Measurements from ENCODE around the gene NTRK1.

The NTRK1 gene

DNA sequence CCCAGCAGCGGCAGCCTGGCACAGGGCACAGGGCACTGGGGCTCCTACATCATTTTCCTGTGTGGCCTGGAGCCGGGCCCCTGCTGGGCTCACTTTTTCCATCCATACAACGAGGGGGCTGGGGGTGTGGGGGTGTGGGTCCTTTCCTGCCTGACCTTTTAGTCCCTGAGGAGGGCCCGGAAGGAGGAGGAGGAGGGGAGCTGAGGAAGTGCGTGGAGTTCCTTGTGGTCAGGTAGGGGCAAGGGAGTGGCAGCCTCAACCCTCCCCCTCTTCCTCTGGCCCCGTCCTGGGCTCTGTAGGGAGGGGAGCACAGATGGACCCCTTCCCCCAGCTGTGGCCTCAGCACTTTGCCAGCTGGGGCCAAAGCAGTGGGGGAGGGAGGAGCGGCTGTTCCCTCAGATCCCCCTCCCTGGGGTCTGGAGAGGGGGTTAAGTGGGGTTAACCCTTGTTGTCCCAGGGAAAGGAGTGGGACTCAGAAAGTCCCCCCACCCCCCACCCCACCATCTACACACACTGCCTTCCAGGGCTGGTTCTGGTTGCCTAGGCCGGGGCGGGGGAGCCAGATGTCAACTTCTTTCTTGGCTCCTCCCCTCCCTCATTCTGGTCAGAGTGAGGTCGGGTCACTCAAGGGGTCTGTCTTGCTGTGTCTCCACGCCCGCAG, 5.7 kb downstream of the NTRK1 start:
- H3K27me3 ChIP-seq (replicated peaks in 2 of 5; ENCODE audit: control insufficient read depth in 4 of 5, insufficient read depth in 5 of 5, low read length in 4 of 5): peaks cover 0 to 27% (median 12%) of the 10 kb centered on the region in 5 experiments
- POLR2A ChIA-PET: no interaction called here
- DNase-seq: no peak
- no peaks in the 10 kb centered on the region for H3K36me3 ChIP-seq (ENCODE audit: control insufficient read depth in 4 of 4, insufficient read depth in 4 of 4, low read length in 3 of 4)
- CTCF ChIA-PET: interaction anchor here (0.7 to 2.7 kb wide), 5 partner anchors 10 to 140 kb away, joined by 3 to 21 read pairs (median 5); no protein-coding TSS in a partner anchor
- no peak overlapping the region for H3K27ac ChIP-seq (ENCODE audit: insufficient read depth in 1 of 2, low read depth in 1 of 2, low read length in 2 of 2, poor library complexity in 1 of 2, severe bottlenecking in 2 of 2)
- no peak overlapping the region for H3K4me3 ChIP-seq (ENCODE audit: control insufficient read depth in 1 of 7, extremely low read depth in 1 of 7, insufficient read depth in 4 of 7, low read depth in 2 of 7, low read length in 6 of 7)
- 48% methylated on average over 4 of the region's 12 CpGs for WGBS (ENCODE audit: insufficient coverage)
- H3K9me3 ChIP-seq (ENCODE audit: control extremely low read depth in 1 of 5, control insufficient read depth in 4 of 5, insufficient read depth in 2 of 5, low read depth in 1 of 5, low read length in 4 of 5): no peaks in the 10 kb centered on the region
- peaks cover 0 to 37% (median 31%) of the 10 kb centered on the region in 4 experiments for H3K4me1 ChIP-seq (ENCODE audit: control extremely low read depth in 1 of 4, control insufficient read depth in 4 of 4, insufficient read depth in 4 of 4, low read length in 3 of 4)

- DNase-seq: no peak
- Histone ChIP-seq H3K27ac (ENCODE audit: insufficient read depth in 1 of 2, low read depth in 1 of 2, low read length in 2 of 2, poor library complexity in 1 of 2, severe bottlenecking in 2 of 2) (no peak overlapping the region), H3K4me3 (ENCODE audit: control insufficient read depth in 1 of 7, extremely low read depth in 1 of 7, insufficient read depth in 4 of 7, low read depth in 2 of 7, low read length in 6 of 7) (no peak overlapping the region), H3K27me3 (replicated peaks in 2 of 5; ENCODE audit: control insufficient read depth in 4 of 5, insufficient read depth in 5 of 5, low read length in 4 of 5) (peaks cover 0 to 7% (median 4%) of the 10 kb centered on the region in 5 experiments), H3K9me3 (ENCODE audit: control extremely low read depth in 1 of 5, control insufficient read depth in 4 of 5, insufficient read depth in 2 of 5, low read depth in 1 of 5, low read length in 4 of 5) (no peaks in the 10 kb centered on the region), H3K4me1 (ENCODE audit: control extremely low read depth in 1 of 4, control insufficient read depth in 4 of 4, insufficient read depth in 4 of 4, low read length in 3 of 4) (peaks cover 0 to 34% (median 24%) of the 10 kb centered on the region in 4 experiments), H3K36me3 (ENCODE audit: control insufficient read depth in 4 of 4, insufficient read depth in 4 of 4, low read length in 3 of 4) (no peaks in the 10 kb centered on the region)
- CTCF ChIA-PET: interaction anchor here (1.0 to 3.9 kb wide), 2 partner anchors 9 to 22 kb away, joined by 3 to 13 read pairs; no protein-coding TSS in a partner anchor
- POLR2A ChIA-PET: no interaction called here
- WGBS (ENCODE audit: insufficient coverage): 98% methylated on average over 13 of the region's 13 CpGs
These were observed 7.7 kb downstream of the NTRK1 start for GRCh38 chr1:156868341-156868740.

- Histone ChIP-seq H3K27ac (ENCODE audit: insufficient read depth in 1 of 2, low read depth in 1 of 2, low read length in 2 of 2, poor library complexity in 1 of 2, severe bottlenecking in 2 of 2) (no peak overlapping the region), H3K27me3 (replicated peaks in 2 of 5; ENCODE audit: control insufficient read depth in 4 of 5, insufficient read depth in 5 of 5, low read length in 4 of 5) (peaks cover 0 to 6% (median 0%) of the 10 kb centered on the region in 5 experiments), H3K4me1 (ENCODE audit: control extremely low read depth in 1 of 4, control insufficient read depth in 4 of 4, insufficient read depth in 4 of 4, low read length in 3 of 4) (peaks cover 0 to 24% (median 19%) of the 10 kb centered on the region in 4 experiments), H3K36me3 (ENCODE audit: control insufficient read depth in 4 of 4, insufficient read depth in 4 of 4, low read length in 3 of 4) (no peaks in the 10 kb centered on the region), H3K4me3 (ENCODE audit: control insufficient read depth in 1 of 7, extremely low read depth in 1 of 7, insufficient read depth in 4 of 7, low read depth in 2 of 7, low read length in 6 of 7) (no peak overlapping the region), H3K9me3 (ENCODE audit: control extremely low read depth in 1 of 5, control insufficient read depth in 4 of 5, insufficient read depth in 2 of 5, low read depth in 1 of 5, low read length in 4 of 5) (no peaks in the 10 kb centered on the region)
- no peak for DNase-seq
- WGBS (ENCODE audit: insufficient coverage): 95% methylated on average over 9 of the region's 9 CpGs
- CTCF ChIA-PET: interaction anchor here (1.1 to 3.9 kb wide), 5 partner anchors 9 to 68 kb away, joined by 3 to 13 read pairs (median 4); partner anchors contain the start of gene NTRK1
- POLR2A ChIA-PET: no interaction called here
These were observed 8.8 kb downstream of the NTRK1 start for GRCh38 chr1:156869455-156869854.

DNA sequence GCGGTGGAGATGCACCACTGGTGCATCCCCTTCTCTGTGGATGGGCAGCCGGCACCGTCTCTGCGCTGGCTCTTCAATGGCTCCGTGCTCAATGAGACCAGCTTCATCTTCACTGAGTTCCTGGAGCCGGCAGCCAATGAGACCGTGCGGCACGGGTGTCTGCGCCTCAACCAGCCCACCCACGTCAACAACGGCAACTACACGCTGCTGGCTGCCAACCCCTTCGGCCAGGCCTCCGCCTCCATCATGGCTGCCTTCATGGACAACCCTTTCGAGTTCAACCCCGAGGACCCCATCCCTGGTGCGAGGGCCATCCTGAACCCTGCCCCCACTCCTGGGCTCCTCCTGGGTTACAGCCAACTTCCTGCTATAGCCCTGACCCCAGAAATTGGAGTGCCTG, 13.0 kb downstream of the NTRK1 start:
- H3K27ac ChIP-seq (ENCODE audit: insufficient read depth in 1 of 2, low read depth in 1 of 2, low read length in 2 of 2, poor library complexity in 1 of 2, severe bottlenecking in 2 of 2): no peak overlapping the region
- H3K27me3 ChIP-seq (replicated peaks in 2 of 5; ENCODE audit: control insufficient read depth in 4 of 5, insufficient read depth in 5 of 5, low read length in 4 of 5): peaks cover 0 to 18% (median 10%) of the 10 kb centered on the region in 5 experiments
- no peak overlapping the region for H3K4me3 ChIP-seq (ENCODE audit: control insufficient read depth in 1 of 7, extremely low read depth in 1 of 7, insufficient read depth in 4 of 7, low read depth in 2 of 7, low read length in 6 of 7)
- CTCF ChIA-PET: interaction anchor here (0.8 to 10.7 kb wide), 3 partner anchors 13 to 147 kb away, joined by 3 to 75 read pairs (median 3); partner anchors contain the start of genes NTRK1 and PEAR1
- H3K9me3 ChIP-seq (ENCODE audit: control extremely low read depth in 1 of 5, control insufficient read depth in 4 of 5, insufficient read depth in 2 of 5, low read depth in 1 of 5, low read length in 4 of 5): no peaks in the 10 kb centered on the region
- no peaks in the 10 kb centered on the region for H3K36me3 ChIP-seq (ENCODE audit: control insufficient read depth in 4 of 4, insufficient read depth in 4 of 4, low read length in 3 of 4)
- no peak for DNase-seq
- no peaks in the 10 kb centered on the region for H3K4me1 ChIP-seq (ENCODE audit: control extremely low read depth in 1 of 4, control insufficient read depth in 4 of 4, insufficient read depth in 4 of 4, low read length in 3 of 4)
- WGBS (ENCODE audit: insufficient coverage): 97% methylated on average over 17 of the region's 18 CpGs
- POLR2A ChIA-PET: no interaction called here

DNA sequence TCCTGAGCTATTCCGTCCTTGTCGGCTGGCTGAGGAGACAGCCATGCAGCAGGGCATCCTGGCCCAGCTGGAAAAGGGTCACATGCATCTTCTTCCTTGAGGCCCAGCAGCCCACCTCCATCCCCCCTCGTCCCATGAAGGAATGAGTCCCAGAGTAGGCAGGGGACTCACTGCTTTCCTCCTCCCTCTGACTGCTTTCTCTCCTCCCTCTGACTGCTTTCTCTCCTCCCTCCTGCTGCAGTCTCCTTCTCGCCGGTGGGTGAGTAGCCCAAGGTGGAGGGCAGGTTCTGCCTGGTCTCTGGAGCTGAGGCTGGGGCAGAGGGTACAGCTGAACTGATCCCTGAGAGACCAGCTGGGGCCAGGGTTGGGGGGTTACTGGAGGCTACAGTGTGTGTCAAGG, 13.5 kb downstream of the NTRK1 start:
- H3K4me3 ChIP-seq (ENCODE audit: control insufficient read depth in 1 of 7, extremely low read depth in 1 of 7, insufficient read depth in 4 of 7, low read depth in 2 of 7, low read length in 6 of 7): no peak overlapping the region
- no peak overlapping the region for H3K27ac ChIP-seq (ENCODE audit: insufficient read depth in 1 of 2, low read depth in 1 of 2, low read length in 2 of 2, poor library complexity in 1 of 2, severe bottlenecking in 2 of 2)
- ChIA-PET CTCF (interaction anchor here (0.8 to 10.7 kb wide), 5 partner anchors 10 to 148 kb away, joined by 3 to 75 read pairs (median 3); partner anchors contain the start of genes NTRK1 and PEAR1), POLR2A (no interaction called here)
- H3K27me3 ChIP-seq (replicated peaks in 2 of 5; ENCODE audit: control insufficient read depth in 4 of 5, insufficient read depth in 5 of 5, low read length in 4 of 5): peaks cover 0 to 23% (median 10%) of the 10 kb centered on the region in 5 experiments
- no peak for DNase-seq
- H3K9me3 ChIP-seq (ENCODE audit: control extremely low read depth in 1 of 5, control insufficient read depth in 4 of 5, insufficient read depth in 2 of 5, low read depth in 1 of 5, low read length in 4 of 5): no peaks in the 10 kb centered on the region
- H3K36me3 ChIP-seq (ENCODE audit: control insufficient read depth in 4 of 4, insufficient read depth in 4 of 4, low read length in 3 of 4): no peaks in the 10 kb centered on the region
- no peaks in the 10 kb centered on the region for H3K4me1 ChIP-seq (ENCODE audit: control extremely low read depth in 1 of 4, control insufficient read depth in 4 of 4, insufficient read depth in 4 of 4, low read length in 3 of 4)
- no CpG with 5 or more reads among the region's 5 CpGs for WGBS (ENCODE audit: insufficient coverage)

DNA sequence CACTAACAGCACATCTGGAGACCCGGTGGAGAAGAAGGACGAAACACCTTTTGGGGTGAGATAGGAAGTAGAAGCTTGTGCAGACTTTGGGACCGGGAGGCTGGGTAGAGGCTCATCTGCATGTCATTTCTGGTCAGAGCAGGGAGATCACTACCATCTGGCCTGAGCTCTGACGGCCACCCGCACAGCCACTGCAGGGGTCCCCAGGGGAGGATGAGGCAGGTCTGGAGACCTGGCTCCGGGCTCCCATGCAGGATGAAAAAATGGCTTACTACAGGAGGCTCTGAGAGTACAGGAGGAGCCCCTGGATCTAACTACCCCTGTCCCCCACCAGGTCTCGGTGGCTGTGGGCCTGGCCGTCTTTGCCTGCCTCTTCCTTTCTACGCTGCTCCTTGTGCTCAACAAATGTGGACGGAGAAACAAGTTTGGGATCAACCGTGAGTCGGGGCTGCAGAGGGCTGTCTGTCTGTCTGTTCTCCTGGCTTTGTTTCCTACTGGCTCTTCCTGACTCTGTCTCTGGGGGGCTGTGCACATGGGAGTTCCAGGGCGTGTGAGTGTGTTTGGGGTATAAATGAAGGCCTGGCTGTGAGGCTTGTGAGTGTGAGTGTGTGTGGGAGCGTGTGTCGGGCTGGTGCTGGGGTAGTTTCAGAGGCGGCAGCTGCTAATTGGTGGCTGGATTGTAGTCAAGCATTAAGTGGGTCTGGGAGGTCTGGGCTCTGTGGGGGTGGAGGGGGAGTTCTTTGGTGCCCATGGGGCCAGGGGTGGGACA, 14.1 kb downstream of the NTRK1 start:
- CTCF ChIA-PET: interaction anchor here (0.9 to 10.7 kb wide), 3 partner anchors 9 to 17 kb away, joined by 3 to 75 read pairs (median 4); partner anchors contain the start of gene PEAR1
- POLR2A ChIA-PET: no interaction called here
- Histone ChIP-seq H3K27ac (ENCODE audit: insufficient read depth in 1 of 2, low read depth in 1 of 2, low read length in 2 of 2, poor library complexity in 1 of 2, severe bottlenecking in 2 of 2) (no peak overlapping the region), H3K36me3 (ENCODE audit: control insufficient read depth in 4 of 4, insufficient read depth in 4 of 4, low read length in 3 of 4) (no peaks in the 10 kb centered on the region), H3K9me3 (ENCODE audit: control extremely low read depth in 1 of 5, control insufficient read depth in 4 of 5, insufficient read depth in 2 of 5, low read depth in 1 of 5, low read length in 4 of 5) (no peaks in the 10 kb centered on the region), H3K4me3 (ENCODE audit: control insufficient read depth in 1 of 7, extremely low read depth in 1 of 7, insufficient read depth in 4 of 7, low read depth in 2 of 7, low read length in 6 of 7) (no peak overlapping the region), H3K27me3 (replicated peaks in 2 of 5; ENCODE audit: control insufficient read depth in 4 of 5, insufficient read depth in 5 of 5, low read length in 4 of 5) (peaks cover 0 to 24% (median 10%) of the 10 kb centered on the region in 5 experiments), H3K4me1 (ENCODE audit: control extremely low read depth in 1 of 4, control insufficient read depth in 4 of 4, insufficient read depth in 4 of 4, low read length in 3 of 4) (no peaks in the 10 kb centered on the region)
- 98% methylated on average over 16 of the region's 16 CpGs for WGBS (ENCODE audit: insufficient coverage)
- DNase-seq: no peak

GRCh38 chr1:156875341-156875615, 14.6 kb downstream of the NTRK1 start:
- Histone ChIP-seq H3K36me3 (ENCODE audit: control insufficient read depth in 4 of 4, insufficient read depth in 4 of 4, low read length in 3 of 4) (no peaks in the 10 kb centered on the region), H3K9me3 (ENCODE audit: control extremely low read depth in 1 of 5, control insufficient read depth in 4 of 5, insufficient read depth in 2 of 5, low read depth in 1 of 5, low read length in 4 of 5) (no peaks in the 10 kb centered on the region), H3K27ac (ENCODE audit: insufficient read depth in 1 of 2, low read depth in 1 of 2, low read length in 2 of 2, poor library complexity in 1 of 2, severe bottlenecking in 2 of 2) (no peak overlapping the region), H3K4me3 (ENCODE audit: control insufficient read depth in 1 of 7, extremely low read depth in 1 of 7, insufficient read depth in 4 of 7, low read depth in 2 of 7, low read length in 6 of 7) (no peak overlapping the region), H3K4me1 (ENCODE audit: control extremely low read depth in 1 of 4, control insufficient read depth in 4 of 4, insufficient read depth in 4 of 4, low read length in 3 of 4) (no peaks in the 10 kb centered on the region), H3K27me3 (replicated peaks in 2 of 5; ENCODE audit: control insufficient read depth in 4 of 5, insufficient read depth in 5 of 5, low read length in 4 of 5) (peaks cover 0 to 25% (median 10%) of the 10 kb centered on the region in 5 experiments)
- WGBS (ENCODE audit: insufficient coverage): 93% methylated on average over 4 of the region's 5 CpGs
- ChIA-PET CTCF (interaction anchor here (1.6 to 10.7 kb wide), 2 partner anchors 16 to 17 kb away, joined by 4 to 75 read pairs; partner anchors contain the start of gene PEAR1), POLR2A (no interaction called here)
- DNase-seq: no peak

All from common myeloid progenitor, CD34-positive (primary cell).